Chondrocyte (in vitro differentiated cells): ENCODE measurements around the gene PRODH2. TPM values are rescaled to one million over a fixed set of nuclear protein-coding genes. Genes with fewer than 3 reads are reported as not detected.

Source experiments
- DNase-seq: peaks from one replicate; pipeline ENCODE4 v3.0.0; 2021; ENCODE audit warnings: mixed read lengths, low spot score
- H3K27ac Mint-ChIP-seq: one replicate; pipeline ENCODE4 v1.8.0; 2021; ENCODE audit warnings: mild to moderate bottlenecking, moderate library complexity, mixed read lengths; ENCODE audit not compliant: unreplicated experiment
- H3K27me3 Mint-ChIP-seq: 2 replicates; pipeline ENCODE4 v1.8.0; 2021; ENCODE audit warnings: low read depth, mixed read lengths
- H3K36me3 Mint-ChIP-seq: 2 replicates; pipeline ENCODE4 v1.8.0; 2021; ENCODE audit warnings: low read depth, mixed read lengths
- H3K4me1 Mint-ChIP-seq: 2 replicates; pipeline ENCODE4 v1.8.0; 2021; ENCODE audit warnings: low read depth, mild to moderate bottlenecking, mixed read lengths
- H3K4me3 Mint-ChIP-seq: one replicate; pipeline ENCODE4 v1.8.0; 2021; ENCODE audit warnings: mild to moderate bottlenecking, moderate library complexity, mixed read lengths; ENCODE audit not compliant: unreplicated experiment
- H3K9me3 Mint-ChIP-seq: 2 replicates; pipeline ENCODE4 v1.8.0; 2021; ENCODE audit warnings: low read depth, mixed read lengths
- CTCF ChIP-seq: fragments of 200-600 bp; sonication (generic); IDR thresholded peaks from 2 replicates; pipeline ENCODE4 v1.5.0; 2021; ENCODE audit warnings: antibody characterized with exemption, mild to moderate bottlenecking, moderate library complexity
- total RNA-seq: library from RNA; stranded (reverse); gene quantifications from 3 replicates; pipeline ENCODE4 v1.2.1, GENCODE V29; 2021

Gene PRODH2
- total RNA-seq, 1 donor from 2014 or later = not detected

GRCh38 chr19:35845215-35846037, 32.8 kb upstream of the PRODH2 start:
- Mint-ChIP-seq H3K9me3 (peaks cover 5% of the 10 kb centered on the region), H3K27me3 (peaks cover 59% of the 10 kb centered on the region), H3K36me3 (peaks cover 6% of the 10 kb centered on the region), H3K4me1 (peaks cover 10% of the 10 kb centered on the region), H3K27ac (no peak overlapping the region), H3K4me3 (peak overlapping the region; percentile 10)
- no peak for TF ChIP-seq CTCF
- DNase-seq = no peak

DNA sequence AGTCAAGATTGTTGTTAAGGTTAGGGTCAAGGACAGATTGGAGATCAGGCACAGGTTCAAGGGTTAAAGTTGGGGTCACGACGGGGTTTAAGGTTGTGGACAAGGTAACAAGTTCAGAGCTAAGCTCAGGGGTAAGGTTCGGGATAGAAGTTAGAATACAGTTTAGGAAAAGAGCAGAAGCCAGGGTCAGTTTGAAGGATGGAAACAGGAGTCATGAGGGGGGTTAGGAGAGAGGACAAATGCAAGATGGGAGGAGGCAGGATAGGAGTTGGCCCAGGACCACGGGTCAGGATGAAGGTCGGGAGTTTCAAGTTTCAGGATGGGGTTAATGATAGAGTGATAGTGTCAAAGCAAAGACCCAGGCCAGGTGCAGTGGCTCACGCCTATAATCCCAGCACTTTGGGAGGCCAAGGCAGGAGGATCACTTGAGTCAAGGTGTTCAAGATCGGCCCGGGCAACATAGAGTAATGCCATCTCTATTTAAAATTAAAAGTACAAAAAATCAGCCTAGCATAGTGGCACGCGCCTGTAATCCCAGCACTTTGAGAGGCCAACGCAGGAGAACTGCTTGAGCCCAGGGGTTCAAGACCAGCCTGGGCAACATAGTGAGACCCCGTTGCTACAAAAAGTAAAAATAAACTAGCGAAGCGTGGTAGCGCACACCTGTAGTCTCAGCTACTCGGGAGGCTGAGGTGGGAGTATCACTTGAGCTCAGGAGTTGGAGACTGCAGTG, 32.0 kb upstream of the PRODH2 start:
- H3K4me3 Mint-ChIP-seq = peak overlapping the region; percentile 10
- peaks cover 10% of the 10 kb centered on the region for H3K4me1 Mint-ChIP-seq
- peak overlapping the region; percentile 49 for H3K27ac Mint-ChIP-seq
- peaks cover 59% of the 10 kb centered on the region for H3K27me3 Mint-ChIP-seq
- peaks cover 6% of the 10 kb centered on the region for H3K36me3 Mint-ChIP-seq
- no peak for DNase-seq
- H3K9me3 Mint-ChIP-seq = peaks cover 5% of the 10 kb centered on the region
- TF ChIP-seq CTCF = no peak

- DNase-seq = no peak
- Mint-ChIP-seq H3K27me3 (peaks cover 55% of the 10 kb centered on the region), H3K27ac (peak overlapping the region; percentile 49), H3K9me3 (peaks cover 5% of the 10 kb centered on the region), H3K4me1 (peaks cover 10% of the 10 kb centered on the region), H3K36me3 (peaks cover 6% of the 10 kb centered on the region), H3K4me3 (no peak overlapping the region)
- TF ChIP-seq CTCF = no peak
These were observed 31.2 kb upstream of the PRODH2 start for GRCh38 chr19:35843676-35844481.

GRCh38 chr19:35842666-35843272, 30.1 kb upstream of the PRODH2 start:
- no peak overlapping the region for H3K27ac Mint-ChIP-seq
- DNase-seq = no peak
- peaks cover 47% of the 10 kb centered on the region for H3K27me3 Mint-ChIP-seq
- H3K9me3 Mint-ChIP-seq = peaks cover 5% of the 10 kb centered on the region
- H3K36me3 Mint-ChIP-seq = peaks cover 6% of the 10 kb centered on the region
- no peak overlapping the region for H3K4me3 Mint-ChIP-seq
- H3K4me1 Mint-ChIP-seq = peaks cover 10% of the 10 kb centered on the region
- no peak for TF ChIP-seq CTCF
